IMR-90 (cell line): ENCODE results near the gene PALLD. TPM values are rescaled to one million over a fixed set of nuclear protein-coding genes. Genes with fewer than 3 reads are reported as not detected.

Experiments used
- ATAC-seq: fragments of 200-7000 bp; cut with Tn5 transposase; 2 replicates; pipeline ENCODE4 v1.9.1; 2020; ENCODE audit warnings: low read depth, mild to moderate bottlenecking, moderate library complexity
- BruUV-seq: library from RNA; stranded (reverse); fragments of 400-500 nt; replicated peaks from 2 replicates; lab custom pipeline; 2021; lab: Mats Ljungman, UMichigan
- CTCF ChIA-PET: fragments of 300-600 bp; formaldehyde crosslinking; extraction: SDS; loops from one replicate; lab custom pipeline; 2021; ENCODE audit warnings: antibody characterized with exemption; lab: Yijun Ruan, JAX
- POLR2A ChIA-PET: fragments of 300-600 bp; sonication (Branson Sonifier 250); formaldehyde crosslinking; loops from one replicate; lab custom pipeline; 2022; ENCODE audit warnings: antibody characterized with exemption; ENCODE audit not compliant: unreplicated experiment; lab: Charles Lee
- DNase-seq: peaks from one replicate; pipeline ENCODE4 v3.0.0; 2013
- H2AFZ ChIP-seq: replicated peaks from 2 replicates; pipeline ENCODE3; 2013; ENCODE audit warnings: low read length, mild to moderate bottlenecking; ENCODE audit not compliant: poor library complexity
- H2AK5ac ChIP-seq: 2 replicates; pipeline ENCODE4 v1.6.1; 2013; ENCODE audit warnings: low read depth, low read length, inconsistent platforms
- H2AK9ac ChIP-seq: replicated peaks from 2 replicates; pipeline ENCODE3; 2013; ENCODE audit warnings: mild to moderate bottlenecking, low read depth, low read length, moderate library complexity; ENCODE audit not compliant: poor library complexity
- H2BK120ac ChIP-seq: 2 replicates; pipeline ENCODE4 v1.6.1; 2013; ENCODE audit warnings: low read depth, low read length, inconsistent platforms
- H2BK15ac ChIP-seq: 3 replicates; pipeline ENCODE4 v1.6.1; 2013; ENCODE audit warnings: low read depth, low read length, inconsistent platforms
- H2BK20ac ChIP-seq: 2 replicates; pipeline ENCODE4 v1.6.1; 2013; ENCODE audit warnings: low read depth, mild to moderate bottlenecking, inconsistent platforms, low read length, moderate library complexity
- H2BK5ac ChIP-seq: 2 replicates; pipeline ENCODE4 v1.6.1; 2013; ENCODE audit warnings: mild to moderate bottlenecking, low read depth, low read length, inconsistent platforms; ENCODE audit not compliant: poor library complexity, severe bottlenecking
- H3K14ac ChIP-seq: replicated peaks from 2 replicates; pipeline ENCODE4 v1.6.1; 2013; ENCODE audit warnings: low read depth, low read length, inconsistent platforms
- H3K18ac ChIP-seq: 2 replicates; pipeline ENCODE4 v1.6.1; 2013; ENCODE audit warnings: low read depth, low read length, control low read depth
- H3K23ac ChIP-seq: 2 replicates; pipeline ENCODE4 v1.6.1; 2013; ENCODE audit warnings: low read depth, low read length, inconsistent platforms
- H3K27ac ChIP-seq: 2 replicates; pipeline ENCODE4 v1.5.1; 2013; ENCODE audit warnings: mild to moderate bottlenecking, control low read depth, low read length; ENCODE audit not compliant: insufficient read depth
- H3K27me3 ChIP-seq: 2 replicates; pipeline ENCODE4 v1.6.1; 2013; ENCODE audit warnings: low read length; ENCODE audit not compliant: control insufficient read depth, insufficient read depth
- H3K36me3 ChIP-seq: 2 replicates; pipeline ENCODE4 v1.6.1; 2013; ENCODE audit warnings: low read length, mixed read lengths; ENCODE audit not compliant: control insufficient read depth, insufficient read depth
- H3K4ac ChIP-seq: 2 replicates; pipeline ENCODE4 v1.6.1; 2013; ENCODE audit warnings: low read depth, low read length, inconsistent platforms
- H3K4me1 ChIP-seq: 2 replicates; pipeline ENCODE4 v1.6.1; 2013; ENCODE audit warnings: low read length, mixed read lengths; ENCODE audit not compliant: control insufficient read depth, insufficient read depth
- H3K4me2 ChIP-seq: 2 replicates; pipeline ENCODE4 v1.6.1; 2013; ENCODE audit warnings: low read depth, mild to moderate bottlenecking, control low read depth, low read length, moderate library complexity
- H3K4me3 ChIP-seq: 2 replicates; pipeline ENCODE4 v1.5.1; 2013; ENCODE audit warnings: low read depth, mild to moderate bottlenecking, control low read depth, low read length, moderate library complexity; ENCODE audit not compliant: insufficient read depth
- H3K56ac ChIP-seq: 2 replicates; pipeline ENCODE4 v1.6.1; 2013; ENCODE audit warnings: low read length, inconsistent platforms; ENCODE audit not compliant: insufficient read depth; ENCODE audit errors: extremely low read depth
- H3K79me1 ChIP-seq, 2 experiments: 2 replicates each; pipeline ENCODE4 v1.6.1; 2013; ENCODE audit warnings: low read length in 2 of 2, inconsistent platforms in 1 of 2, low read depth in 1 of 2
- H3K9ac ChIP-seq: 2 replicates; pipeline ENCODE4 v1.6.1; 2013; ENCODE audit warnings: low read depth, low read length, control low read depth
- H3K9me1 ChIP-seq: 2 replicates; pipeline ENCODE4 v1.6.1; 2013; ENCODE audit warnings: low read length, inconsistent platforms; ENCODE audit not compliant: insufficient read depth
- H3K9me3 ChIP-seq: 2 replicates; pipeline ENCODE4 v1.6.1; 2013; ENCODE audit warnings: low read length; ENCODE audit not compliant: control insufficient read depth, insufficient read depth
- H4K20me1 ChIP-seq: 2 replicates; pipeline ENCODE4 v1.6.1; 2013; ENCODE audit warnings: low read length, inconsistent platforms; ENCODE audit not compliant: insufficient read depth
- H4K5ac ChIP-seq: 2 replicates; pipeline ENCODE4 v1.6.1; 2013; ENCODE audit warnings: mild to moderate bottlenecking, low read depth, low read length, control low read depth
- H4K8ac ChIP-seq, 2 experiments: 2 replicates each; pipeline ENCODE4 v1.6.1; 2013; ENCODE audit warnings: low read depth in 2 of 2, low read length in 2 of 2, control low read depth in 1 of 2, inconsistent platforms in 1 of 2
- H4K91ac ChIP-seq: 2 replicates; pipeline ENCODE4 v1.6.1; 2013; ENCODE audit warnings: low read depth, low read length, inconsistent platforms; ENCODE audit not compliant: insufficient read depth
- MAZ ChIP-seq: IDR thresholded peaks from 2 replicates; pipeline ENCODE4 v1.6.1; 2012; ENCODE audit warnings: low read depth, mild to moderate bottlenecking, low read length, improper control_type of control experiment, moderate library complexity, borderline replicate concordance
- RAD21 ChIP-seq: IDR thresholded peaks from 2 replicates; pipeline ENCODE4 v1.6.1; 2012; ENCODE audit warnings: low read length, improper control_type of control experiment
- RCOR1 ChIP-seq: IDR thresholded peaks from 2 replicates; pipeline ENCODE4 v1.6.1; 2012; ENCODE audit warnings: mild to moderate bottlenecking, low read length, improper control_type of control experiment; ENCODE audit not compliant: insufficient replicate concordance
- whole genome bisulfite sequencing, 2 experiments: methylation state at CpG; one replicate each; pipeline versions ENCODE4 v1.1.5 to v1.1.7; 2013; ENCODE audit warnings: missing lambda C conversion rate in 2 of 2; ENCODE audit not compliant: insufficient read length in 1 of 2; ENCODE audit errors: extremely low coverage in 2 of 2; 5-methylcytosine and 5-hydroxymethylcytosine counted together
- dilution Hi-C: fragments of 300-500 bp; cut with HindIII; formaldehyde crosslinking; loops from one replicate; pipeline ENCODE4 v1.14.3; 2018; ENCODE audit warnings: low sequenced_read_pairs; ENCODE audit not compliant: unreplicated experiment
- in situ Hi-C: fragments of 300-500 bp; cut with MboI; formaldehyde crosslinking; loops from 3 replicates; pipeline ENCODE4 v1.14.3; 2019; ENCODE audit warnings: low sequenced_read_pairs, inconsistent platforms, mixed read lengths
- intact Hi-C: fragments of 100-400 bp; cut with micrococcal nuclease; formaldehyde crosslinking; loops from 2 replicates; pipeline ENCODE4 v1.10.0; 2022
- polyA plus RNA-seq, 3 experiments: library from polyadenylated mRNA; depleted of rRNA; stranded (reverse); fragments of >200 nt; gene quantifications; 2 replicates each; pipeline ENCODE4 v1.2.3, GENCODE V29; 2012; ENCODE audit warnings: low replicate concordance in 1 of 3
- total RNA-seq: library from RNA; depleted of rRNA; stranded (reverse); fragments of >200 nt; gene quantifications from 2 replicates; pipeline ENCODE4 v1.2.3, GENCODE V29; 2012

The PALLD gene
- total and polyA plus RNA-seq, 2 of the 4 experiments (the other 2 are of a cell fraction): 91.0 to 91.9 TPM

DNA sequence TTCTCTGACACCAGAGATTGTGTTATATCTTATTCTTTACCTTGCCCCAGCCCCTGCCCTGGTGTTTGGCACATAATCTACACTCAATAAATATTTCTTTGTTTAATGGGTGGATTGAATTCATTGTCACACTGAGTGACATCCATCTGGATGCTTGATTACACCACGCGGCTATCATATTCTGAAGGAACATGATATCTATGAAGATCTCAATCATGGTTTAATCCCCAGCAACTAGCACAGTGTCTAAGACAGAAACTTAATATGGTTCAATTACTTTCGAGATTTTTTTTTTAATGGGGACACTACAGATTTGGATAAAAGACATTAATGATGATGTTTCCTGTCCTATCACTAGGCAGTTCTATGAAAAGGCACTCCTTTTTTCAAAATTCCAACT, 246.3 kb downstream of the PALLD start:
- Histone ChIP-seq H3K4me1 (peaks cover 6% of the 10 kb centered on the region), H3K23ac (no peak overlapping the region), H3K56ac (no peak overlapping the region), H4K20me1 (no peaks in the 10 kb centered on the region), H3K36me3 (no peaks in the 10 kb centered on the region), H3K9me1 (peaks cover 8% of the 10 kb centered on the region), H3K9ac (no peak overlapping the region), H2AFZ (no peak overlapping the region), H3K9me3 (no peaks in the 10 kb centered on the region), H2AK9ac (no peak overlapping the region), H2BK20ac (no peak overlapping the region), H3K27ac (no peak overlapping the region), H3K4me2 (0 out of 2 replicates have a peak overlapping the region, but pooled peaks have one; percentile 40), H3K18ac (peak overlapping the region; percentile 12; the same call in 1 of the 2 replicates), H4K5ac (no peak overlapping the region; the same call in 1 of the 2 replicates), H3K4ac (no peak overlapping the region), H4K91ac (no peak overlapping the region), H2BK15ac (no peak overlapping the region), H3K4me3 (no peak overlapping the region), H3K14ac (no peak overlapping the region), H4K8ac (no peak overlapping the region), H3K79me1 (no peaks in the 10 kb centered on the region; a peak in 1 of 4 replicates), H3K27me3 (no peaks in the 10 kb centered on the region), H2AK5ac (no peak overlapping the region), H2BK5ac (no peak overlapping the region), H2BK120ac (no peak overlapping the region)
- POLR2A ChIA-PET: interaction anchor here (0.6 to 1.3 kb wide), 2 partner anchors 36 to 91 kb away, joined by 3 to 10 read pairs; no protein-coding TSS in a partner anchor
- no peak for ATAC-seq
- in situ Hi-C loops: no loop called here
- WGBS, 2 experiments: 100% methylated on average over 2 of the region's 3 CpGs; no CpG with 5 or more reads in 1 of the 2 experiments
- dilution Hi-C loops: no loop called here
- BruUV-seq: no TSS peak
- CTCF ChIA-PET: interaction anchor here (0.5 kb wide), 1 partner anchor 84 kb away, joined by 3 read pairs; no protein-coding TSS in a partner anchor
- intact Hi-C loops: no loop called here
- no peak for DNase-seq
- TF ChIP-seq RAD21 (no peak), RCOR1 (no peak), MAZ (no peak)
